ENCODE measurements around the gene HMGN4. TPM values are rescaled to one million over a fixed set of nuclear protein-coding genes. Genes with fewer than 3 reads are reported as not detected.

HMGN4 gene
- polyA plus RNA-seq, 3 donors: 73.7 to 86.5 (median 83.3) TPM

DNA sequence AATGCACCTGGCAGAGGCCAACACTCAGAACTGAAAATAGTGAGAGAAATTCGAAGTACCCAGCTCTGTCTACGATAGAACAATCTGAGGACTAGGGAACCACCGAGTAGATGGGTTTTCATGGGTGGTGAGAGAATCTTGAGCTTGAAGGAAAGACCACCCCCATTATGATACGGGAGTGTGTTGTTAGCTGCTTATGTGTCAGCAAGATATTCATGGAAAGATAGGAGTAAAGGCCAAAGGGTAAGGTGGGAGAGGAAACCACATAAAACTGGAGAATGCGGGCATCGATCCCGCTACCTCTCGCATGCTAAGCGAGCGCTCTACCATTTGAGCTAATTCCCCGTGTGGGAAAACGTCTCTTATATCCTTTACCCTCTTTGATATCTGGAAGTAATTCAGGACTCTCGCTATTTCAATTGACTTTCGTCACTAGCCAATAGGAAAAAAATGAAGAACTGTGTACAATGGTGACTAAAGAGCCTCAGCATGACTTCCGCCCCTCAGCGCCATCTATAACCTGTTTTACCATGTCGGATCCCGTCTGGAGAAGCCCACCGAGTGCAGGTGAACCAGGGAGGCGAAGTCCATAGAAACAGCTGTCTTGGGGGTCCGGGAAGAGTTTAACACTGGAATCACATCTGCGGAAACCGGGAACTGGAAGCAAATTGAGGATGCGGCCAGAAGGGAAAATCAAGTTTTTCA lies 33.6 kb downstream of the HMGN4 start:
- DNase-seq: peak; percentile 79

DNA sequence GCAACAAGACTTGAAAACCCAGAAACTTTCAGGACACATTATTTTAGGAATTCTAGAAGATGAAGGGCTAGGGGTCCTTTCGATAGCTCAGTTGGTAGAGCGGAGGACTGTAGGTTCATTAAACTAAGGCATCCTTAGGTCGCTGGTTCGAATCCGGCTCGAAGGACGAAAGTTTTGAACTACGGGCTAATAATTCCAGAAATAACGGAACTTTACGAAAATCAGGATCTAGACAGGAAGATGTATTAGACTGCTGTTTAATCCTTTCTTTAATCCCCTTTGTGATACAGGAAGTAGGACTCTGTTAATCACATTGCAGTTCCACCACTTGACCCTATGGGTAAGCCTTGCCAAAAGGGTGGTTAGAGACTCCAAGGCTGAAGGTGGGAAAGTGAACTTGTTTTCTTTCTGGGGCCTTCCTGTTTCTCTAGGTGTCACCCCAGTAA lies 37.4 kb downstream of the HMGN4 start:
- DNase-seq: no peak

DNA sequence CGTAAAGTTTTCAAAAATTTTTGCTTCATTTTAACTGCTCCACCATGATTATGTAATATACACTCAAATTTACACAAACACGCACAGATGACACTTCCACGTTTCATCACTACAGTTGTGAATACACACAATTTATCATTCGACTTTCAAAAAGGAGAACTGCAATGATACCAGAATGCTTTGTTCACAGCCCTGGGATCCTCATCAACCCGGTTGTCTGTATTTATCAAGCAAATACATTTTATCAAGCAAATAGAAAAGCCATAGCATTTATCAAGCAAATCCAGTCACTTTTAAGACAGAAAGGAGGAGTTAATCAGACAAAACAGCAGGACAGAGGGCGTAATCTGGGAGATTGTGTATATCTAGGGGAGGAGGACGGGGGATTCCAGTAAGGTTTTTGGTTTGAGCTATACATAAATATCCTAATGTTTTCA lies 38.3 kb downstream of the HMGN4 start:
- DNase-seq: no peak

DNA sequence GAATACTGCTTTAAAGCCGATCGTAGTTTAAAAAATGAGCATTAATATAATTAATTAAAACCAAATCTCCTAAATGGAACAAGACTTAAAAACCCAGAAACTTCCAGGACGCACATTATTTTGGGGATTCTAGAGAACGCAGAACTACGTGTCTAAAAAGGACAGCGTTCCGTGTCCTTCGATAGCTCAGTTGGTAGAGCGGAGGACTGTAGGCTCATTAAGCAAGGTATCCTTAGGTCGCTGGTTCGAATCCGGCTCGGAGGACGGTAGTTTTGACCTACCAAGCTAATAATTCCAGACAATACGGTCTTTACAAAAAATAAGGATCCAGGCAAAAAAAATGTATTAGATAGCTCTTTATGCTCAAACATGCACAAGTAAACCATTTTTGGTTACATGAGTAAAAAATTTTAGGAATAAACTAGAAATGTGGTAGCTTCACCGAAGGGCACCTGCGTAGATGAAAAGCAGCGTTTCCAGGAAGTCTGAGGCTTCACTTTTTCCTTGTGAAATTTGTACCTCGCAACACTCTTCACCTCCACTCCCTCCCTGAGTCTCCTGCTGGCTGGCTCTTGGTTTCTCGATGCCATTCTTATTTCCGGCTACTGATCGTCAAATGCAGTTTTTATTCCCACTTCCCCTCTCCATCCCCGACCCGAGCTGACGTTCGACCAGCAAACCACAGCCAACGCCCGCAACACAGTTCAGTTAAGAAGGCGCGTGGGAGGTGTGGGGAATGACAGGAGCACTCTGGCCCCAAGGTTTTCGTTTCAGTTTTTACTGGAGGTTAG lies 39.0 kb downstream of the HMGN4 start:
- peak; percentile 16 for DNase-seq

DNA sequence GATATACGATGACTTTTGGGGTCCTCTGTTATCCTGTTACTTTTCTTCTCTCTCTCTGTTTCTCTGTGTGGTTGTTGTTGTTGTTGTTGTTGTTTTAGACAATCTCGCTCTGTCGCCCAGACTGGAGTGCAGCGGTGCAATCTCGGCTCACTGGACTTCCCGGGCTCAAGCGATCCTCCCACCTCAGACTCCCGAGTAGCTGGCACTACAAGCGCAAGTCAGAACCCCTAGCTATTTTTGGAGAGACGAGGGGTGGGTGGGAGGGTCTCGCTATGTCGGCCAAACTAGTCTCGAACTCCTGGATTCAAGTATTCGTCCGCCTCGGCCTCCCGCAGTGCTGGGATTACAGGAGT lies 39.5 kb downstream of the HMGN4 start:
- no peak for DNase-seq

DNA sequence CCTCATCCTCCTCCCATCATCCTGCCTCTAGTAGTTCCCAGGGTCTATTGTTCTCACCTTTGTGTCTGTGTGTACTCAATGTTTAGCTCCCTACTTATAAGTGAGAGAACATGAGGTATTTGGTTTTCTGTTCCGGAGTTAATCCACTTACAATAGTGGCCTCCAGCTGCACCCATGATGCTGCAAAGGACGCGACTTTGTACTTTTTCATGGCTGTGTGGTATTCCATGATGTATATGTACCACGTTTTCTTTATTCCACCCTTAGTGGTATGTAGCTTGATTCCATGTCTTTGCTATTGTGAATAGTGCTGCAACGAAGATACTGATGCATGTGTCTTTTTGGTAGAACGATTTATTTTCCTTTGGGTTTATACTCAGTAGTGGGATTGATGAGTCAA lies 40.1 kb downstream of the HMGN4 start:
- DNase-seq: no peak

DNA sequence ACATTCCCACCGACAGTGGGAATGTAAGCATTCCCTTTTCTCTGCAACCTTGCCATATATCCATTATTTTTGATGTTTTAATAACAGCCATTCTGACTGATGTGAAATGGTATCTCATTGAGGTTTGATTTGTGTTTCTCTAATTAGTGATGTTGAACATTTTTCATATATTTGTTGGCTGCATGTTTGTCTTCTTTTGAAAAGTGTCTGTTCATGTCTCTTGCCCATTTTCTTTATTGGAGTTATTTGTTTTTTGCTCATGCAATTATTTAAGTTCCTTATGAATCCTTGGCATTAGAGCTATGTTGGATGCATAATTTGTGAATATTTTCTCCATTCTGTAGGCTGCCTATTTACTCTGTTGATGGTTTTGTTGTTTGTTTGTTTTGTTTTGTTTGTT lies 40.6 kb downstream of the HMGN4 start:
- no peak for DNase-seq

DNA sequence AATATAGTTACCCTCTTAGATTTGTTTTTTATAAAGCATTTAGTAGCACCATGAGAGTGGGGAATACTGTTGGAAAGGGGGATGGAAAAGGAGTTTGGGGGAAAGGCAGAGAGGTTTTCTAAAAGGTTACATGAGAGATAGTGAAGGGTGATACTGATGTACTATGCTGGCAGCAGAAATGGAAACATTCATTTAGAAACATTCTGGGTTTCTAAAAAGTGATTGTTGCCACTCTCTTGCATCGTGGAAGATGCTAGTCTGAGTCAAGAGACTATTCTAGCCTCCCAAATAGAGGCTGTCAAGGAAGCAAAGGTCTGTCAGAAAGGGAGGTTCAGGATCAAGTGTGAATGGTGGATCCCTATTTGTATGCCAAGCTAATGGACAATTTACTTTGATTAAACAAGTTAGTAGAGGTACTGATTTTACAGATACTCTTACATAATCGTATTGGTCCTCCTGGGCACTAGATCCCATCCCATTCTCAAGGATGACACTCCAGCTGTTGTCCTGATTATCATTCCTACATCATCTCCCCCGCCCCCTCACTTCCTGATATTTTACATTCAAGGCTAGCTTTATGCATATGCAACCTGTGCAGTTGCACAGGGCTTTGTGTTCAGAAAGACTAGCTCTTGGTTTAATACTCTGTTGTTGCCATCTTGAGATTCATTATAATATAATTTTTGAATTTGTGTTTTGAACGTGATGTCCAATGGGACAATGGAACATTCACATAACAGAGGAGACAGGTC lies 43.2 kb downstream of the HMGN4 start:
- DNase-seq: no peak

DNA sequence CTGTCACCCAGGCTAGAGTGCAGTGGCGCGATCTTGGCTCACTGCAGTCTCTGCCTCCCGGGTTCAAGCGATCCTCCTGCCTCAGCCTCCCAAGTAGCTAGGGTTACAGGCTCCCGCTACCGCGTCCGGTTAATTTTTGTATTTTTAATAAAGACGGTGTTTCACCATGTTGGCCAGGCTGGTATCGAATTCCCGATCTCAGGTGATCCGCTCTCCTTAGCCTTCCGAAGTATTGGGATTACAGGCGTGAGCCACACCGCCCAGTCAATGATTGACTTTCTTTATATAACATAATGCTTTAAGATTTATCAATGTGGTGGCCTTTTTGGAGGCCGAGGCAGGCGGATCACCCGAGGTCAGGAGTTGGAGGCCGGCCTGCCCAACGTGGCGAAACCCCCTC lies 50.8 kb downstream of the HMGN4 start:
- no peak for DNase-seq

DNA sequence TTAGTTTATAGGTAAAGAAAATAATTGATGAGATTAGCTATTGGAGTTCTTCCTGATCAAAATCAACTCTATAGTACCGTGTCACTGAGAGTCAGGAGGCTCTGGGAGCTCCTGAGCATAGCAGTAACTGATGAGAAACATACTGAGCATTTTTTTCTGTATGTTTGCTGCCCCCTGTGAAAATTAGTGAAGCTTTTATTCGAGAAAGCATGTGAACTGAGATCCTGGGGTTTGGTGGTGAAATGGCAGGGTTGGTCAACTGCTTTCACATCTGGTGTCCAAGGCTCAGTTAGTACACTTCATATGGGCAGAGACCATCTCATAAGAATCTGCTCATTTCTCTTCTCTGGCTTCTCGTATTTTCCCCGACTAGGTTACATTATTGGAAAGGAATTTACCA lies 54.5 kb downstream of the HMGN4 start:
- DNase-seq: no peak

DNA sequence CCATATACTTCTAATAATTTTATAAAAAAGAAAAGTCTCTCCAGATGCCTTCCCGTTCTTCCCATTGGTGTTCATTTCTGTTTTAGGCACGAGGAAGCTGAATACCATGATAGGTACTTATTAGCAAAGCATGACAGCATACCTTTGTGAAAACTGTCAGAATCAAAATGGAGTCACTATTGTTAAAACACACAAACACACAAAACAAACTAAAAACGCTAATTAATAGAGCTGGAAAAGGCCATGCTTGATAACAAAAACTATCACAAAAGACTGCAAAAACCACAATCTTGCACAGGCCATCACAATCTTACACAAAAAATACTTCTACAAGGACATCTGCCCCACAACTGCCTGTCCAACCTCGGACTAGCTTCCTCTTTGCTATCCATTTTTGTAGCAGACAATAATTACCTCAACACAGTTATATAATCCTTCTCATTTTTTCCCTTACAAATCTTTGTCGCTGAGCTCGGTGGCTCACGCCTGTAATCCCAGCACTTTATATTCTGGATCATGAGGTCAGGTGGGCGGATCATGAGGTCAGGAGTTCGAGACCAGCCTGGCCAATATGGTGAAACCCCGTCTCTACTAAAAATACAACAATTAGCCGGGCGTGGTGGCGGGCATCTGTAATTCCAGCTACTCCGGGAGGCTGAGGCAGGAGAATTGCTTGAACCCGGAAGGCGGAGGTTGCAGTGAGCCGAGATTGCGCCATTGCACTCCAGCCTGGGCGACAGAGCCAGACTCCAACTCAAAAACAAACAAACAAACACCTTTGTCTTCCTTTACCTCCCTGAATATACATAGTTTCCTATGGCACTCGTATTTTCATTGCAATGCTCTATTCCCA lies 55.3 kb downstream of the HMGN4 start:
- DNase-seq: no peak

DNA sequence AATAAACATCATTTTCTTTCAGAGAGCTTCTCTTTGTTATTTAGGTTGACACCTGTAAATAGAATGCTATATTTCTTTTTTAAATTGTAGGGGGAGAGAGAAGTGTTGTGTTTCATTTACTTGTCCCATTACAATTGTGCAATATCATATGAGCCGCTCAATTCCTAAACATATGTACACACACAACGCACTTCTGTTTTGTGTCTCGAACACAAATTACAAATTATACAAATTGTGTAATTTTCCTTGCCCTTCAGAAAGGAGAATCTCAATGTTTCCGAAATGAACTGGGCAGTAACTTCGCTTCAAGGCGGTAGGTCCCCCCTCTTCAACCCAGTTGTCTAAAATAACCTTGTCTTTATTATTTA lies 55.9 kb downstream of the HMGN4 start:
- DNase-seq: no peak

DNA sequence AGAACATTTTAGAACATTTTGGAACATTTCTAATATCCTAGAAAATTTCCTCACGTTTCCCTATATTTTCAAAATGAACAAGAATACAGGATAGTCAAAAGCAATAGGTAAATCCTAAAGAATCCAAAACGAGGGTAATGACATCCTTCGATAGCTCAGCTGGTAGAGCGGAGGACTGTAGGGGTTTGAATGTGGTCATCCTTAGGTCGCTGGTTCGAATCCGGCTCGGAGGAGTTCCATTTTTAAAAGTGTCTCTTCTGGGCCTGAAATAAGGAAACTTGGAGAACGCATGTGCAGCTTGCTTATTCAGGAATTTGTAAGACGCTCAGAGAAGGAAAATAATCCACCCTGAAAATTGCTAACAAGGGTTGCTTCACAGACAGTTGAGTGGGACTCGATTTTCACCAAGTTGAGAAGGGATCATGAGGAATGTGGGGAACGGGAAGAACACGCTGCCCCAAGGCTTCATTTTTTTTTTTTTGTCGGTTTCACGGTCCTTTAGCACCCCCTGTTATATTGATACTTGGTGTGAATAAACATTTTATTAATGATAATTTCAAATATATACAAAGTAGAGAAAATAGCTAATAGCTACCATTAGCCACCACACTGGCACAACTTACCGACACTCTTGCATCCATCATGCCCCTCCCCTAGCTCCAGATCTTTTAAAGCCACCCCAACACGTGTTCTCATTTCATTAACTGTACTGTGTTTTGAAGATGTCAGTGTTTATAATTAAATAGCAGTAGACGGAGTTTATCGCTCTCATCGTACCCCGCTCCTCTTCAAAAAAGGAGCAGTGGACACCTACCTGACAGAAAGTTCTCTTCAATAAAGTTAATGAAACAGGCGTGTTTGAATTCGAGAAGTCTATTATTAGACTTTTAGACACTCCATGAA lies 56.8 kb downstream of the HMGN4 start:
- DNase-seq: peak; percentile 15

DNA sequence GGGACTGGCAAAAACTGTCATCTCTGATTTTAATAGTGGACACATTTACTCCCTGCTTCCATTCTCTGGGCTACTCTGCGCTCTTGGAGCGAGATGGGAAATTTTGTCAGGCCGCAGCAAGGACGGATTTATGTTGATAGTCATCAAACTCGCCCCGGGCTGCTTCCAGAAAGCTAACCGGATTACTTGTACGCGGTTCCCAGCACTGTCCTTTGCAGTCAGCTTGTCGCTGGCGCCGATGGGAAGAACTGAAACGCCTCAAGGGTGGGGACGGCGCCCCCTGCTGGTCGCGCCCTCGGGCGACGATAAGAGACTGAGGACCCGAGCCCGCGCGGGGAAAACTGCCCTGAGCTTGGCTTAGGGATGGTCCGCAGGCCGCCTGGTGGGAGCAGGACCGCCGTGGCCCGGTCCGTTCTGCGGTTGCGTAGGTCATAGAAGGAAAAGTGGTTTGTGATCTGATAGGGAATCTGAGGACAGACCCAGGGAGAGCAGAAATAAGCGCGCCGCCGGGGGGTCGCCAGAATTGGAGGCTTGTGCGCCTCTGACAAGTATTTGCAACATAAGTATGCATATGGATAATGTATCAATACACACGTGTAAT lies 57.6 kb downstream of the HMGN4 start:
- peak; percentile 92 for DNase-seq

Other genes with a start within 250 kb of the HMGN4 start
- 10 to 100 TPM; 12.7 to 22.2 (median 13.0) TPM for gene BTN3A2, start 173.2 kb upstream of the HMGN4 start, polyA plus RNA-seq (ENCODE audit: insufficient read length in 3 of 3)
- gene BTN2A2, start 155.3 kb upstream of the HMGN4 start, polyA plus RNA-seq (ENCODE audit: insufficient read length in 3 of 3): 10 to 100 TPM; 12.2 to 16.4 (median 15.3) TPM
- 10 to 100 TPM; 17.6 to 31.5 (median 30.8) TPM for gene BTN3A1, start 136.1 kb upstream of the HMGN4 start, polyA plus RNA-seq (ENCODE audit: insufficient read length in 3 of 3)
- 10 to 100 TPM; 14.5 to 20.5 (median 15.4) TPM for gene BTN3A3, start 97.9 kb upstream of the HMGN4 start, polyA plus RNA-seq (ENCODE audit: insufficient read length in 3 of 3)
- 10 to 100 TPM; 27.8 to 35.3 (median 34.3) TPM for gene BTN2A1, start 80.4 kb upstream of the HMGN4 start, polyA plus RNA-seq (ENCODE audit: insufficient read length in 3 of 3)
- under 1 TPM; 0.16 to 0.23 (median 0.18) TPM for gene BTN1A1, start 38.1 kb upstream of the HMGN4 start, polyA plus RNA-seq (ENCODE audit: insufficient read length in 3 of 3)
- 10 to 100 TPM; 15.4 to 17.9 (median 16.7) TPM for gene ABT1, start 58.6 kb downstream of the HMGN4 start, polyA plus RNA-seq (ENCODE audit: insufficient read length in 3 of 3)
- 10 to 100 TPM; 34.4 to 38.8 (median 36.6) TPM for gene ZNF322, start 121.4 kb downstream of the HMGN4 start, polyA plus RNA-seq (ENCODE audit: insufficient read length in 3 of 3)